GM18498 (cell line): ENCODE data around the gene IGLL5.

ENCODE experiments used
- ATAC-seq: cut with Tn5 transposase; IDR thresholded peaks from one replicate; pipeline ENCODE4 v1.9.1; 2021; ENCODE audit warnings: mild to moderate bottlenecking, moderate library complexity; ENCODE audit not compliant: unreplicated experiment

Gene IGLL5

GRCh38 chr22:22926370-22927195, 39.0 kb downstream of the IGLL5 start:
- no peak for ATAC-seq

DNA sequence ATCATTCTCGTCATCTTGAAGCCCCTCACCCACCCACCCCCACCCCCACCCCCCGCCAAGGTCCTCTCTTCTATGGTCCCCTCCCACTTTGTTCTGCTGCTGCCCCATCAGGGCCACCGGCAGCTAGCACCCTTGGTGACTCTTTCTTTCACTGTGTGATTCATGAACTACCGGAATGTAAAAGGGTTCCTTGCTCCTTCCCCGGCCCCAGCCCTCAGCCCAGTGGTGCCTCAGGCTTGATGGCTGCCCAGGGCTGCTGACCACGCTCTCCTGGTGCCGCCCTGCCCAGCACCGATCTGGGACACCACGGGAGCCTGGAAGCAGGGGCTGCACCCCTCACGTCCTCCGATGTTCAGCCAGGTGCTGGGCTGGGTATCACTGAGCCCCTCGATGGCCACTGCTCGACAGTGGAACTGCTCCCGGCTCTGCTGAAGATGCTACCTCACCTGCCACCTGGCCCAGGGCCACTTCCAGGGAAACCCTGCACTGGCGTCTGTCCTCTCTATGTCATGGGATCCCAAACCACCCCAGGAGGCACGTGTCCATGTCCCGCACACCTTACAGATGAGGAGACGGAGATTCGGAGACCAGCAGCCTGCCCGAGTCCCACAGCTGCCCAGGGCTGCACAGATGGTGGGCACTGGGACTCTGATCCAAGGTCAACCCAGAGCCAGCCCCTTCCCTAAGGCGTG, 39.7 kb downstream of the IGLL5 start:
- ATAC-seq = no peak

- no peak for ATAC-seq
These were observed 40.5 kb downstream of the IGLL5 start for GRCh38 chr22:22927888-22928665.

- ATAC-seq = peak; percentile 87
These were observed 41.2 kb downstream of the IGLL5 start for GRCh38 chr22:22928666-22929380.

DNA sequence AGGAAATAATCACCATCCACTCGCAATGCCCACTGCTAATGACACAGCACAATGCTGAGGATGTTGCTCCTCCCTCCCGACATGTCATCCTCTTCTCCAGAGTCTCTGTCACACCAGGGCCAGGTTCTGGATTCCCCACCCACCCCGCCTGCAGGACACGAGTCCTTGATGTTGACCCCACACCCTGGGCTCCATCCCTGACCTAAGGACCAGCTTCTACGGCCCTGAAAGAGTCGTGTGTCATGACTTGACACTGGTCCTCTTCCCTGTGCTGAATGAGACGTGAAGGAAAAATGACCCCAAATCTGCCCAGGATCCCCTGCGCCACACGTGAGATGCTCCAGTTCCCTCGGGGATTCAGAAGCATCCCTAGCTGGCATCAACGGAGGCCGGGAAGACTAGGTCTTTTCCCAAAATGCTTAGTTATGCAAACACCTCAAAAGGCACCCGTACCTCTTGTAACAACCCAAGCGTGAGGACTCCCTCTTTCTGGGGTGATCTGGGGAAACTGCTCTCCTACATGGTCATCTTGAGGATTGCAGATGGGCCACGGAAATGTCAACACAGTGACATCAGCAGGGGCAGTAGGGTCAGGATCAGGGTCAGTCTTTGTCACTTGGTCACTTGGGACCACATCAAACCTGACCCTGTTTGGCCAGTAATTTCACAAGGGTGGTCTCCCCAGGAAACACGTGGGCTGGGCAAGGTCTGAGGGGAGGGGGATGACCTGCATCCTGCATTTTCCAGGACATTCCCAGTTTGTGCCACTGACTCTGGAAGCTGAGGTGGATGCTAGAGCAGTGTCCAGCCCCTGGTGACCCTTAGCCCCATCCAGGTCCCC, 42.0 kb downstream of the IGLL5 start:
- ATAC-seq = no peak

- no peak for ATAC-seq
These were observed 42.5 kb downstream of the IGLL5 start for GRCh38 chr22:22930222-22930497.

DNA sequence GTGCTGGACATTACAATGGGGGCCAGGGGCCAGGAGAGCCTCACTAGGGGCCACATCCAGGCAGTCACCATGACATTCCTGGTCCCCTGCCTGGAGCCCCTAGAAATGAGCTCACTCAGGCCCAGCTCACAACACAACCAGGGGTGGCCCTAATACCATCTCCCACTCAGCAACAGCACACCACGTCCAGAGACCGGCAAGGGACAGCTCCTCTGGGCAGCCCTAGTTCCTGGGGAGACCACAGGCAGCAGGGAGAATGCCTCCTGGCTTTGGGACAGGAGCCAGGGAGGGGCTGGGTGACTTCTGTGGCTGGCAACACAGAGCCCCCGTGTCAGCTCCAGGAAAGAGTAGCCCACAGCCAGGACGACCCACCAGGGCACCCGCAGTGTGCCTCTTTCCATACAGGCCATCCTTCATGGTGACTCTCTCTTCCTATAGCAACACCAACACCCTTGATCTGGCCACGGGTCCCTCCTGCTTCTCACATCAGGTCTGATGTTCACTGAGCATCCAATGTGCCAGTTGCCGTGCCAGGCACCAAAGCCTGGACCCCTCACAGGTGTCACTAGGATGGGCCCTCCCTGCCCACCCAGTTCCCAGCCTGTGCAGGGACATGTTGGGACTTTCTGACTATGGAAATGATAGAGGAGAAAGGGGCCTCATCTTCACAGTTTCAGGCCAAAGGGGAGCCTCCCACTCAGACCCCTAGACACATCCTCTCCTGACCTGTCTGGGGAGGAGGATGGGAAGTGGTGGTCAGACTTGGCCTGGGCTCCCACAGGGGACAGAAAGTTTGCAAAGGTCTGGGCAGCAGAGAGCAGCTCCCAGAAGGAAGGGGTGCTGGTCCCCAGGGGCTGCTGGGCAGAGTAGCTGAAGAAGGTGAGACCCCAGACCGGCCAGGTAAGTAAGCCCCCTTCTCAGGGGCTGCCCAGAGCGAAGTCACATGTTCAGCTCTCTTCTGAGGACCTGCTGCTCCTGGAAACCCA, 43.2 kb downstream of the IGLL5 start:
- ATAC-seq = no peak

DNA sequence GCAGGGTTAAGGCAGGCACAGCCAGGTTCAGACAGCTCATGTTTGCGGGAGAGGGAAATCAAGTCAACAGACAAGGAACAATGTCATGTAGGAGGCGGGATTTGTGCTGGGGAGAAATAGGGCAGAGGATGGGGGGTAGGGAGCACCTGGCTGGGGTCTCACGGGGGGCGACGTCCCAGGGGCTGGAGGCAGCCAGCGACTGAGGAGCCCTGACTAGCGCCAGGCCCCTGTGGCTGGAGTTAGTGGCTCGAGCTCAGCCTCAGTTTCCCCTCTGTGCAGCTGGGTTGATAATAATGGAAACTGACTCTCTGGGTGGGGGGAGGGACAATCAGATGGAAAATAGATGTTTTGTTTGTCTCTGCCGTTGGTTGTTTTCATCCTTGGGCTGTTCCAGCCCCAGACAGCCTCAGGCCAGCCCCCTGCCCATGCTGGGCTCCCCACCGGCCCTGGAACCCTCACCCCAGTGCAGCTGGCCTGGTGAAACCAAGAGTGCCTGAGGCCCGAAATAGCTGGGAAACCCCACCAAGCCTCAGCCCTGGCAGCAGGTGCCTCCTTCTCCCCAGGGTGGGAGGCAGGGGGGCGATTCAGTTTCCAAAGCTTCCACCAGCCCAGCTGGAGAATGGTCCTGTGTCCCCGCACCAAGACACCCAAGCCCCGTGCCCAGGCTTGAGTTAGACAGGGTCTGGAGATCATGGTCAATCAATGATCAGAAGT, 44.1 kb downstream of the IGLL5 start:
- no peak for ATAC-seq

DNA sequence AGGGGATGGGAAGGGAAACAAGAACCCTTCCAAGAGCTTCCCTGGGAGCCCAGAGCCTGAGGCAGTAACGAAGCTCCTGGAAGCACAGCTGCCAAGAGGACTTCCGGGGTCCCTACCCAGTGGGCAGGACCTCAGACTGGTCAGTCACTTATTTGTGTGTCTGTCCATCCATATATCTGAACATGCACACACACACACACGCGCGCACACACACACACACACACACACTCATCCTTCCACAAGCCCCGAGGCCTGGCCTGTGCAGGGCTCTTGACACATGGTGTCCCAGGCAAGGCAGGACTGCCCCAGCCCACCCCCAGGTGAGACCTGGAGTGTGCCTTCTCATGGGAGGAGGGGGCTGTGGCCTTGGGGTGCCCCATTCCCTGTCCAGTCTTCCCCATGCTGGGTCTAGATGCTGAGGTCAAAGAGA, 44.9 kb downstream of the IGLL5 start:
- no peak for ATAC-seq

DNA sequence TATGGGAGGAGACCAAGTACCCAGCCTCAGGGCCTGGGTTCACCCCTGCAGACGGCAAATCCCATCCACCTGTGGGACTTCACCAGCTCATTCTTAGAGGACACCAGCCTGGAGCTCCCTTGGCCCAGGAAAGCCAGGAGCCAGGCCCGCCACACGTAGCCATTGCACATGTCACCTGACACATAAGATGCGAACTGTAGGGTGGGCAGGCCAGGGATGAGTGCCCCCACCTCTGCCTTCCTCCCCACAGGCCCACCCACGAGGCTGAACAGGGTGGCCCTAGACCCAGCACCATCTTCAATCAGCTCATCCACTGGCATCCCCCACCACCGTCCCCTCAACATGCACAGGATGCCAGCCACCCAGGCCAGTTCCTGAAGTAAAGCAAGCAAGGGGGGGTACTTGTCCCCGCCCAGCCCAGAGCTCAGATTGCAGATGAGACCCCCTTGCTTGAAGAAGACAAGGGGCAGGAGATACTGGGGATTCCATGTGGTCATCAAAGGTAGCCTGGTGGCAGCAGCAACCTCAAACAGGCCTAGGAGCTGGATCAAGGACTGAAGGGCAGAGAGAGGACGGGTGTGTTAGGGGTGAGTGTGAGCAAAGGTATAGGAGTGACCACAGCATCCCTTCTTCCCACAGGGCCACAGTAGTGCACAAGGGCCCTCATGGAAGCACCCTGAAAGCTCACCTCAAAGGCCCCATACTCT, 45.6 kb downstream of the IGLL5 start:
- ATAC-seq = no peak

DNA sequence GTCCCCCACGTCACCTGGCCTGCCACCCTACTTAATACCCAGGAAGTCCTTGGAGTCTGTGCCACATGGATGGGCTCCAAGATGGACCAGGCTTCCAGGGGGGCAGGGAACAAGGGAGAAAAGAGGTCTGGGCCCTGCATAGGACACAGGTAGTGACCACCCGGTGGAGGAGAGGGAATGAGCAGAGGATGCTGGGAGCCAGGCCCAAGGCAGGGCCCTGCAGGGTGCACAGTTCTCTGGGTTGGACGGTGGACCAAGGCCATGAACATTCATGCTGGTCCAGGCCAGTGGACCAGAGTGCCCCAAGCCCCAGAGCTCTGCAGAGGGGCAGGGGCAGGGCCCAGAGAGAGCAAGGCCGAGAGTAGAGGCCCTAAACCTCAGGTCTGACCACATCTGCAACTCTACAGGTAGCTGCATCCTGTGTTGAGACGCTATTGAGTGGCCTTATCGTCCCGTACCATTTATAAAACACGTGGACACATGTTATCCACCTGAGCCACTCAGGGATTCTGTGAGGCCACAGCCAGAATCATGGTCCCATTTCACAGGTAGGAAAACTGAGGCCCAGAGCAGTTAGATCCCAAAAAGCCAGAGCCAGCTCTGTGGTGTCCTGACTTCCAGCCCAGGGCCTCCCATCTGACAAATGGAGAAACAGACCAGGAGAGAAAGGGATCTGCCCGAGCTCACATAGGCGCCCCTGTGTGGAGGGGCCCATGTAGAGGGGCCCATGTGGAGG, 46.4 kb downstream of the IGLL5 start:
- no peak for ATAC-seq

- no peak for ATAC-seq
These were observed 47.0 kb downstream of the IGLL5 start for GRCh38 chr22:22934543-22935055.

- ATAC-seq = peak; percentile 31
These were observed 47.5 kb downstream of the IGLL5 start for GRCh38 chr22:22935056-22935545.

DNA sequence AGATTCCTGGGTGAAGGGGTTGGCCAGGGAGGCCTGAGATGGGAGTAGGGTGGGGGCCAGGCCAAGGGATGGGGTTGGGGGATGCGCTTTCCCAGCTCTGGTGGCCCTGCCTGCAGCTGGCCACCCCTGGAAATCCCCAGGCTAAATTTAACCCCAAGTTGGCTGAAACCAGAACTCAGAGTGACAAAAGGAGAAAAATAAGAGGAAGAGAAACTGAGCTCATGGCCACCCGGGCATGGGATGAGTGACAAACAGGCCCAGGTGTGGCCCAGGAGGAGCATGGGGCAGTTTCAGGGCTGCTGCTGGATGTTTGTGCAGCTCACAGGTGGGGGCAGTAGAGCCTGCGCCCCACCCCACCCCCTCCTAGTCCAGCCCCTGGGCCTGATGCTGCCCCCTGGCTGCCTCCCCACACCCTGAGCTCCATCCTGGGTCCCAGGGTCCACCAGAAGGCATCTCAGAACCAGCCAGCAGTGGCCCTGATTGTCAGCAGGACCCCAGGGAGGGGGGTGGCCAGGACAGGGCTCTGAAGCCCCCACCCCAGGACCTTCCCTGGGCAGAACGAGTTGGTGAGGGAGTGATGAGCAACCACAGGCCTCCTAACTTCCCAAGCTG, 48.0 kb downstream of the IGLL5 start:
- peak; percentile 80 for ATAC-seq

DNA sequence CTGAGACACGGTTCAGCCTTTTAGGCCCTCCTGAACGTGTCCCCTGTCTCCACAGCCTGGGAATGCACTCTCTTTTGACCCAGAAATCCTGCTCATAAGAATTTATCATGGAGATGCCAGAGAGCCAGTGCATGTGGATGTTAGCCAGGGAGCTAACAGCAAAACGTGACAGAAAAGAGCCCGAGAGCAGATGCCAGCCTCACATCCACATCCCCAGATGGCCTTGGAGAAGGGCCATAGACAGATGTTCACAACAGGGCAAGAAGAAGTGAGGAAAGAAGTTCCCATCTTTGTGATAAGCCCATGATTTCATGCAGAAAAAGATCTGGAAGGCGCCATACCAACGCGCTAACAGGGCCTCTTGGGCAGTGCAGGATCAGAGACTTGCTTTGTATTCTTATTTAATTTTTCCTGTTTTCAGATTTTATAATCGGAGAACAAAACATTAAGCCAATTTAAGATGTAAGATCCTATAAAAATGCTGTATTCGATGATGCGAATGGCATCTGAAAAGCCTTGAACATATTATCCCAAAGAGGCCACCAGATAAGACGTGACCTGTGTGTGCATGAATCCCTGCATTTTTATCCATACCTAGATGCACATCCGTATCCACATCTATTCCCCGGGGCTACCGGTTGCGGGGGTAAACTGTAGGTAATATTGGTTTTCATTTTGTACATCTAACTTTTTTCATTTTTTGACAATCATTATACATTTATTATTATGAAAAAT, 48.7 kb downstream of the IGLL5 start:
- no peak for ATAC-seq
